Mucosa of descending colon (tissue), 3 donors: ENCODE data around the gene GLRB. TPM values are rescaled to one million over a fixed set of nuclear protein-coding genes. Genes with fewer than 3 reads are reported as not detected.

Experiments used
- ATAC-seq: fragments of 200-7000 bp; cut with Tn5 transposase; one replicate; pipeline ENCODE4 v1.9.1; 2020; ENCODE audit warnings: mild to moderate bottlenecking, moderate library complexity
- DNase-seq, 3 donors: peaks; one replicate each; pipeline ENCODE4 v3.0.0-alpha.2; 2020
- H3K36me3 ChIP-seq: fragments of 200-600 bp; one replicate; pipeline ENCODE4 v1.8.0; 2021; ENCODE audit warnings: low read depth, mild to moderate bottlenecking
- H3K4me1 ChIP-seq: fragments of 200-600 bp; one replicate; pipeline ENCODE4 v1.8.0; 2021; ENCODE audit warnings: low read depth, mild to moderate bottlenecking
- H3K4me3 ChIP-seq: fragments of 200-600 bp; one replicate; pipeline ENCODE4 v1.8.0; 2021; ENCODE audit warnings: mild to moderate bottlenecking
- H3K9me3 ChIP-seq: fragments of 200-600 bp; one replicate; pipeline ENCODE4 v1.8.0; 2021; ENCODE audit warnings: mild to moderate bottlenecking
- CTCF ChIP-seq: fragments of 200-600 bp; IDR thresholded peaks from one replicate; pipeline ENCODE4 v1.8.0; 2022; ENCODE audit warnings: antibody characterized with exemption, mild to moderate bottlenecking
- intact Hi-C, 2 donors: fragments of 100-400 bp; cut with DNase I in 1 of 2; cut with micrococcal nuclease in 1 of 2; formaldehyde crosslinking; loops; one replicate each; pipeline versions ENCODE4 v1.11.0 to v1.11.1; 2022; cut with DNase I, micrococcal nuclease
- total RNA-seq, 3 donors: library from RNA; stranded (reverse); fragmentation: NEBNext Ultra II Directional in 2 of 3; extraction: Animal tissue kit (Norgen Biotek cat#: 25700) in 2 of 3; gene quantifications; one replicate each; pipeline versions ENCODE4 v1.2.1 to v1.2.4, GENCODE V29; 2021 to 2023
- donor health status: DM: no; HTN: no; CAD: no; lungs with moderate emphysema.
- donor health status: DM: no; HTN: no; CAD: no.
- donor health status: DM: no; HTN: yes; CAD: no.

Gene GLRB
- total RNA-seq, 3 donors from 2014 or later = 0.10 to 5.2 (median 0.14) TPM

GRCh38 chr4:157196046-157196445 is 120.1 kb downstream of the GLRB start:
- Histone ChIP-seq H3K4me1 (no peaks in the 10 kb centered on the region), H3K4me3 (no peak overlapping the region), H3K36me3 (no peaks in the 10 kb centered on the region), H3K9me3 (no peaks in the 10 kb centered on the region)
- no peak for TF ChIP-seq CTCF
- ATAC-seq (no peak), DNase-seq (no peak)
- intact Hi-C loops = no loop called here

- no peak overlapping the region for H3K4me3 ChIP-seq
- no peaks in the 10 kb centered on the region for H3K4me1 ChIP-seq
- ATAC-seq = no peak
- no peaks in the 10 kb centered on the region for H3K36me3 ChIP-seq
- peak in 2 of 3 donors; percentile 55 to 56 for DNase-seq
- intact Hi-C loops = no loop called here
- no peaks in the 10 kb centered on the region for H3K9me3 ChIP-seq
- TF ChIP-seq CTCF = no peak
These were observed 128.8 kb downstream of the GLRB start for GRCh38 chr4:157204634-157205244.

GRCh38 chr4:157217708-157218107 is 141.8 kb downstream of the GLRB start:
- TF ChIP-seq CTCF = no peak
- DNase-seq (no peak), ATAC-seq (no peak)
- intact Hi-C loops = loop anchor here in 1 of 2 donors (10.0 kb wide), 1 partner anchor 757 kb away; no protein-coding TSS in a partner anchor
- H3K4me1 ChIP-seq = no peaks in the 10 kb centered on the region
- no peak overlapping the region for H3K4me3 ChIP-seq
- no peaks in the 10 kb centered on the region for H3K9me3 ChIP-seq
- no peaks in the 10 kb centered on the region for H3K36me3 ChIP-seq

- TF ChIP-seq CTCF = no peak
- no peaks in the 10 kb centered on the region for H3K4me1 ChIP-seq
- no peaks in the 10 kb centered on the region for H3K36me3 ChIP-seq
- ATAC-seq (no peak), DNase-seq (no peak)
- no peak overlapping the region for H3K4me3 ChIP-seq
- H3K9me3 ChIP-seq = no peaks in the 10 kb centered on the region
- intact Hi-C loops = loop anchor here in 1 of 2 donors (10.0 kb wide), 1 partner anchor 755 kb away; no protein-coding TSS in a partner anchor
These were observed 143.9 kb downstream of the GLRB start for GRCh38 chr4:157219711-157220370.

GRCh38 chr4:157220371-157220881 is 144.5 kb downstream of the GLRB start, which contains the start of gene GRIA2:
GRIA2 (plus strand) TSS chr4:157220728; CDS start chr4:157221043, 315 bp downstream.
- TF ChIP-seq CTCF = no peak
- Histone ChIP-seq H3K9me3 (no peaks in the 10 kb centered on the region), H3K36me3 (no peaks in the 10 kb centered on the region), H3K4me1 (no peaks in the 10 kb centered on the region), H3K4me3 (no peak within 1 kb of the TSS)
- peak in 2 of 3 donors; percentile 36 to 37 for DNase-seq
- intact Hi-C loops = no loop called here
- peak; percentile 54 for ATAC-seq
